ENCODE data around the gene PUS3.

GRCh38 chr11:125901872-125902271 lies 1.1 kb downstream of the PUS3 start:
- no peak for TF ChIP-seq EZH2phosphoT487 (IDR thresholded peaks at IDR 0.05; ENCODE audit: borderline replicate concordance, low read length)
- no peak for TF ChIP-seq CTCF (IDR thresholded peaks at IDR 0.05; ENCODE audit: low read depth, low read length, poor library complexity, severe bottlenecking)
